ENCODE results near the gene JAG2. TPM values are rescaled to one million over a fixed set of nuclear protein-coding genes. Genes with fewer than 3 reads are reported as not detected.

The JAG2 gene
- total and polyA plus RNA-seq, 8 donors: 9.9 to 38.3 (median 11.0) TPM

DNA sequence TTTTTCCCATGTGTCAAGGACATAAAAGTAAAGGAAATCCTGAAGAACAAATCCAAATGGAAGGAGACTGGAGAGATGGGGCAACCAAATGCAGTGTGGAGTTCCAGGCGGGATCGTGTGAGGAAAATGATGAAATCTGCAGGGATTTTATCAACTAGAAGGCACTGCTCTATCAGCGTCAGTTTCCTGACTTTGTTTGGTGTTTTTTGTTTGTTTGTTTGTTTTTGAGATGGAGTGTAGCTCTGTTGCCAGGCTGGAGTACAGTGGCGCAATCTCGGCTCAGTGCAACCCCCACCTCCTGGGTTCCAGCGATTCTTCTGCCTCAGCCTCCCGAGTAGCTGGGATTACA lies 60.1 kb downstream of the JAG2 start:
- no peaks in the 10 kb centered on the region for H3K36me3 ChIP-seq
- ATAC-seq: no peak
- FAIRE-seq: no peak
- WGBS, 2 donors: 68 to 86% methylated on average over 7 of the region's 7 CpGs
- H3K4me1 ChIP-seq: no peaks in the 10 kb centered on the region
- peaks cover 0 to 4% (median 0%) of the 10 kb centered on the region in 4 donors for H3K27me3 ChIP-seq
- H3K27ac ChIP-seq: no peak overlapping the region
- no peak overlapping the region for H3K4me3 ChIP-seq
- H3K9me3 ChIP-seq: no peaks in the 10 kb centered on the region
- intact Hi-C loops (cut with DNase I): no loop called here
- DNase-seq: no peak
- TF ChIP-seq, protein P1, sequence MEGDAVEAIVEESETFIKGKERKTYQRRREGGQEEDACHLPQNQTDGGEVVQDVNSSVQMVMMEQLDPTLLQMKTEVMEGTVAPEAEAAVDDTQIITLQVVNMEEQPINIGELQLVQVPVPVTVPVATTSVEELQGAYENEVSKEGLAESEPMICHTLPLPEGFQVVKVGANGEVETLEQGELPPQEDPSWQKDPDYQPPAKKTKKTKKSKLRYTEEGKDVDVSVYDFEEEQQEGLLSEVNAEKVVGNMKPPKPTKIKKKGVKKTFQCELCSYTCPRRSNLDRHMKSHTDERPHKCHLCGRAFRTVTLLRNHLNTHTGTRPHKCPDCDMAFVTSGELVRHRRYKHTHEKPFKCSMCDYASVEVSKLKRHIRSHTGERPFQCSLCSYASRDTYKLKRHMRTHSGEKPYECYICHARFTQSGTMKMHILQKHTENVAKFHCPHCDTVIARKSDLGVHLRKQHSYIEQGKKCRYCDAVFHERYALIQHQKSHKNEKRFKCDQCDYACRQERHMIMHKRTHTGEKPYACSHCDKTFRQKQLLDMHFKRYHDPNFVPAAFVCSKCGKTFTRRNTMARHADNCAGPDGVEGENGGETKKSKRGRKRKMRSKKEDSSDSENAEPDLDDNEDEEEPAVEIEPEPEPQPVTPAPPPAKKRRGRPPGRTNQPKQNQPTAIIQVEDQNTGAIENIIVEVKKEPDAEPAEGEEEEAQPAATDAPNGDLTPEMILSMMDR (IDR thresholded peaks at IDR 0.05): no peak

DNA sequence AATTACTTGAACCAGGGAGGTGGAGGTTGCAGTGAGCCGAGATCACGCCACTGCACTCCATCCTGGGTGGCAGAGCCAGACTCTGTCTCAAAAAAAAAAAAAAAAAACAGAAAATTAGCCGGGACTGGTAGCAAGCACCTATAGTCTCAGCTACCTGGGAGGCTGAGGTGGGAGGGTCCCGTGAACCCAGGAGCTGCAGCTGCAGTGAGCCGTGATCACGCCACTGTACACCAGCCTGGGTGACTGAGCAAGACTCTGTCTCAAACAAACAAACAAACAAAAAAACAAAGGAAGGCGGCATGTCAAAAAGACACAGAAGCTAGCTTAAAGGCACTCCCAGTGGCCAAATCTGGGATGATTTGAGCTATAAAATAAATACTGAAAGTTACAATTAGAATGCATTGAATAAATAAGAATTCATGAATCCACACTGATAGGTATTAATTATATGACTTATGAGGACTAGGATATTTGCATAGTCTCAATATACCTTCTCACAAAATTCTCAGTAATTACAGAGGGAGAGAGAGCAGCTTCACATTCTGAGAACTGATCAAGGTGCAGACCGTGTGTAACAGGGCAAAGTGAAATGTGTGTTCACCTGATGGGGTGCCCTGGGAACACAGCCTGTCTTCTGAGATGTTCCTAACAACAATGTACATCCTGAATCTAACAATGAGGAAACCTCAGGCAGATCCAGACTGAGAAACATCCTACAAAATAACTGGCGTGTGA lies 60.6 kb downstream of the JAG2 start:
- TF ChIP-seq, protein P1 (IDR thresholded peaks at IDR 0.05): no peak
- Histone ChIP-seq H3K27me3 (peaks cover 0 to 6% (median 0%) of the 10 kb centered on the region in 4 donors), H3K36me3 (no peaks in the 10 kb centered on the region), H3K4me1 (no peaks in the 10 kb centered on the region), H3K27ac (no peak overlapping the region), H3K9me3 (no peaks in the 10 kb centered on the region), H3K4me3 (no peak overlapping the region)
- WGBS, 2 donors: 53 to 70% methylated on average over 9 of the region's 9 CpGs
- FAIRE-seq (no peak), DNase-seq (peak in 1 of 6 donors; percentile 2), ATAC-seq (no peak)
- intact Hi-C loops (cut with DNase I): no loop called here

DNA sequence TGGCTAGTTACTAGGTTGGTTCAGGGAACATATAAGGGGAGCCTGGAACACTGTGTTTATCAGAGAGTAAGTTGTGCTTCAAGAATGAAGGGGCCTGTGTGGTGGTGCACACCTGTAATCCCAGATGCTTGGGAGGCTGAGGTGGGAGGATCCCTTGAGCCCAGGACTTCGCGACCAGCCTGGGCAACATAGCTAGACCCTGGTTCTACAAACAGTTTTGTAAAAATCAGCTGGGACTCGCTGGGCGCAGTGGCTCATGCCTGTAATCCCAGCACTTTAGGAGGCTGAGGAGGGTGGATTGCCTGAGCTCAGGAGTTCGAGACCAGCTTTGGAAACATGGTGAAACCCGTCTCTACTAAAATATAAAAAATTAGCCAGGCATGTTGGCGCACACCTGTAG lies 61.2 kb downstream of the JAG2 start:
- H3K4me3 ChIP-seq: no peak overlapping the region
- intact Hi-C loops (cut with DNase I): no loop called here
- WGBS, 2 donors: 86 to 91% methylated on average over 7 of the region's 7 CpGs
- FAIRE-seq: no peak
- ATAC-seq: no peak
- peaks cover 0 to 6% (median 0%) of the 10 kb centered on the region in 4 donors for H3K27me3 ChIP-seq
- DNase-seq: no peak
- TF ChIP-seq, protein P1 (IDR thresholded peaks at IDR 0.05): no peak
- H3K27ac ChIP-seq: no peak overlapping the region
- H3K36me3 ChIP-seq: no peaks in the 10 kb centered on the region
- no peaks in the 10 kb centered on the region for H3K4me1 ChIP-seq
- H3K9me3 ChIP-seq: no peaks in the 10 kb centered on the region

DNA sequence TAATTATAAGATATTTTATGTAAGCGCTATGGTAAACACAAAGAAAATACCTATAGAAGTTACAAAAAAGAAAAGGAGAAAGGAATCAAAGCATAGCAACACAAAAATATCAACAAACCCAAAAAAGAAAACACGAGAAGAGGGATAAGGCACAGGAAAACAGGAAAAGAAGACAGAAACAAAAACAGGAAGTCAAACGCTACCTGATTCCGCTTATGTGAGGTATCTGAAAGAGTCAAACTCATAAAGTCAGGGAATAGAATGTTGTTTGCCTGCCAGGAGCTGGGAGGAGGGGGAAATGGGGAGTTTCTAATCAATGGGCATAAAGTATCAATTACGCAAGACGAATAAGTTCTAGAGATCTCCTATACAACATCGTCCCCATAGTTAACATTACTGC lies 63.4 kb downstream of the JAG2 start:
- no peak for ATAC-seq
- Histone ChIP-seq H3K27ac (no peak overlapping the region), H3K4me1 (no peaks in the 10 kb centered on the region), H3K4me3 (no peak overlapping the region), H3K27me3 (peaks cover 0 to 6% (median 0%) of the 10 kb centered on the region in 4 donors), H3K36me3 (no peaks in the 10 kb centered on the region), H3K9me3 (no peaks in the 10 kb centered on the region)
- no peak for FAIRE-seq
- no peak for DNase-seq
- 57 to 68% methylated on average over 7 of the region's 7 CpGs for WGBS, 2 donors
- TF ChIP-seq, protein P1 (IDR thresholded peaks at IDR 0.05): no peak
- intact Hi-C loops (cut with DNase I): no loop called here

DNA sequence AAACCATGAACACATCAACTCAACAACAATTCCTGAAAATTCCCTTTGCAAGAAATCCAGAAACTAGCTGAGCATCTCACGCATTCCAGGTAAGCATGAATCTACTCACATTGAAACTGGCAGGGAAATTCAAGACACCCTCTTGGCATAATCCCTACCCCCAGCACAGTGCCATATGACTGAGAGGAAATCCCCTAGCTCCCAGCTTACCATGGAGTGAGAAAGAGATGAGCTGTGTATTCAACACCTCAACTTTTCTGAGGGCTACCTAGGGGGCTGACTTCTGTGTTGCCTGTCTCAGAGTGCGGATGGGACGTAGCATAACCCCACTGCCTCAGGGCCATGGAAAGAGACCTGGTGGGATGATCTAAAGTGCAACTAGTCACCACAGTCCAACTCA lies 65.7 kb downstream of the JAG2 start:
- intact Hi-C loops (cut with DNase I): no loop called here
- Histone ChIP-seq H3K27ac (no peak overlapping the region), H3K36me3 (no peaks in the 10 kb centered on the region), H3K9me3 (no peaks in the 10 kb centered on the region), H3K4me3 (no peak overlapping the region), H3K27me3 (peaks cover 0 to 6% (median 0%) of the 10 kb centered on the region in 4 donors), H3K4me1 (no peaks in the 10 kb centered on the region)
- ATAC-seq (no peak), FAIRE-seq (no peak), DNase-seq (no peak)
- TF ChIP-seq, protein P1 (IDR thresholded peaks at IDR 0.05): no peak
- 93 to 96% methylated on average over 3 of the region's 3 CpGs for WGBS, 2 donors
